Panc1 (cell line): ENCODE measurements around the gene FBXO46. TPM values are rescaled to one million over a fixed set of nuclear protein-coding genes. Genes with fewer than 3 reads are reported as not detected.
A peak's percentile ranks its signal among the peaks of the same experiment; 100 is the strongest.

Experiments
- ATAC-seq: fragments of 200-7000 bp; cut with Tn5 transposase; 2 replicates; pipeline ENCODE4 v1.9.1; 2020; ENCODE audit warnings: mild to moderate bottlenecking, moderate library complexity
- Bru-seq: library from RNA; stranded (reverse); fragments of 400-500 nt; gene quantifications from one replicate; lab custom pipeline; 2021; lab: Mats Ljungman, UMichigan
- BruChase-seq, 2 experiments: library from RNA; stranded (reverse); fragments of 400-500 nt; gene quantifications; one replicate each; lab custom pipeline; 2021; lab: Mats Ljungman, UMichigan
- BruUV-seq: library from RNA; stranded (reverse); fragments of 400-500 nt; replicated peaks from 2 replicates; lab custom pipeline; 2021; lab: Mats Ljungman, UMichigan
- CTCF ChIA-PET: fragments of 300-600 bp; sonication (Branson Sonifier 250); formaldehyde crosslinking; loops from one replicate; lab custom pipeline; 2022; ENCODE audit warnings: antibody characterized with exemption; lab: Charles Lee
- POLR2A ChIA-PET: fragments of 300-600 bp; sonication (Branson Sonifier 250); formaldehyde crosslinking; loops from one replicate; lab custom pipeline; 2022; ENCODE audit warnings: antibody characterized with exemption; lab: Charles Lee
- DNase-seq: peaks from one replicate; pipeline ENCODE4 v3.0.0-alpha.2; 2010; ENCODE audit warnings: low read depth, low spot score
- H3K27ac ChIP-seq: 2 replicates; pipeline ENCODE4 v1.5.1; 2011; ENCODE audit warnings: mild to moderate bottlenecking, low read length, inconsistent platforms
- H3K27me3 ChIP-seq: fragments of 200-500 bp; sonication (Bioruptor generic); 2 replicates; pipeline ENCODE4 v1.6.0; 2014; ENCODE audit warnings: low read length, inconsistent platforms; ENCODE audit not compliant: control insufficient read depth, insufficient read depth
- H3K36me3 ChIP-seq: fragments of 200-500 bp; sonication (Bioruptor generic); 2 replicates; pipeline ENCODE4 v1.5.1; 2014; ENCODE audit warnings: inconsistent platforms, mild to moderate bottlenecking, low read length, moderate library complexity; ENCODE audit not compliant: control insufficient read depth, insufficient read depth
- H3K4me1 ChIP-seq: 2 replicates; pipeline ENCODE4 v1.5.1; 2011; ENCODE audit warnings: inconsistent platforms, mild to moderate bottlenecking, low read length, moderate library complexity; ENCODE audit not compliant: control insufficient read depth, insufficient read depth
- H3K4me3 ChIP-seq, 2 experiments: 2 replicates each; pipeline ENCODE4 v1.5.1; 2011 to 2012; ENCODE audit warnings: low read depth in 2 of 2, low read length in 2 of 2, mild to moderate bottlenecking in 2 of 2, inconsistent platforms in 1 of 2, moderate library complexity in 1 of 2
- H3K9me3 ChIP-seq: fragments of 200-500 bp; sonication (Bioruptor generic); 2 replicates; pipeline ENCODE4 v1.5.1; 2014; ENCODE audit warnings: low read depth, mild to moderate bottlenecking, inconsistent platforms, low read length, moderate library complexity; ENCODE audit not compliant: control insufficient read depth, insufficient read depth
- CTCF ChIP-seq: fragments of 450-650 bp; IDR thresholded peaks from 2 replicates; pipeline ENCODE4 v1.5.1; 2017; ENCODE audit warnings: mild to moderate bottlenecking
- POLR2AphosphoS5 ChIP-seq: IDR thresholded peaks from 2 replicates; pipeline ENCODE4 v1.6.1; 2012; ENCODE audit warnings: mild to moderate bottlenecking, low read depth, low read length, moderate library complexity
- SIN3A ChIP-seq: IDR thresholded peaks from 2 replicates; pipeline ENCODE4 v1.6.1; 2012; ENCODE audit warnings: low read depth, mild to moderate bottlenecking, low read length, moderate library complexity, borderline replicate concordance; ENCODE audit not compliant: insufficient read depth
- TCF7L2 ChIP-seq: IDR thresholded peaks from 2 replicates; pipeline ENCODE4 v1.6.1; 2011; ENCODE audit warnings: mild to moderate bottlenecking, low read depth, low read length, inconsistent platforms
- in situ Hi-C: cut with HindIII; loops from 2 replicates; pipeline ENCODE4 v1.10.0; 2016; ENCODE audit warnings: low sequenced_read_pairs, low pct_unique_long_range_greater_than_20kb
- intact Hi-C: fragments of 100-400 bp; cut with micrococcal nuclease; formaldehyde crosslinking; loops from one replicate; pipeline ENCODE4 v1.10.0; 2022; ENCODE audit not compliant: unreplicated experiment
- long read RNA-seq: library from polyadenylated mRNA; unstranded; transcript quantifications from one replicate; pipeline ENCODE4 v2.0.0, GENCODE V29; 2021; ENCODE audit not compliant: unreplicated experiment
- polyA plus RNA-seq: library from polyadenylated mRNA; unstranded; fragments of >200 nt; gene quantifications from one replicate; pipeline ENCODE4 v1.2.1, GENCODE V29; 2012; ENCODE audit warnings: missing spikeins; ENCODE audit not compliant: insufficient read length
- total RNA-seq: library from RNA; stranded (reverse); gene quantifications from one replicate; pipeline ENCODE4 v1.2.1, GENCODE V29; 2021; ENCODE audit not compliant: unreplicated experiment
- TF ChIP-seq, protein P1 (sequence below), 2 experiments: IDR thresholded peaks; 2 replicates each; pipeline ENCODE4 v1.6.1; 2011 to 2012; ENCODE audit warnings: low read depth in 2 of 2, control low read depth in 1 of 2, low read length in 1 of 2, mild to moderate bottlenecking in 1 of 2, moderate library complexity in 1 of 2; ENCODE audit not compliant: insufficient read depth in 1 of 2

Gene FBXO46
- 25.1 TPM for total RNA-seq
- polyA plus RNA-seq: 11.6 TPM
- percentile 73 among the genes with signal in this experiment for Bru-seq, nascent RNA
- percentile 86 among the genes with signal in this experiment for BruChase-seq, experiment 1, labeled RNA remaining after a 2-hour chase
- percentile 81 among the genes with signal in this experiment for BruChase-seq, experiment 2, labeled RNA remaining after a 6-hour chase
- long read RNA-seq, transcript FBXO46-201 (2 exons, 3,001 nt): major isoform, 5 of 20 reads
- long read RNA-seq, partial matches to known transcripts: 1 of 20 reads
- long read RNA-seq, other reads (novel, unspliced or antisense): 14 of 20 reads

DNA sequence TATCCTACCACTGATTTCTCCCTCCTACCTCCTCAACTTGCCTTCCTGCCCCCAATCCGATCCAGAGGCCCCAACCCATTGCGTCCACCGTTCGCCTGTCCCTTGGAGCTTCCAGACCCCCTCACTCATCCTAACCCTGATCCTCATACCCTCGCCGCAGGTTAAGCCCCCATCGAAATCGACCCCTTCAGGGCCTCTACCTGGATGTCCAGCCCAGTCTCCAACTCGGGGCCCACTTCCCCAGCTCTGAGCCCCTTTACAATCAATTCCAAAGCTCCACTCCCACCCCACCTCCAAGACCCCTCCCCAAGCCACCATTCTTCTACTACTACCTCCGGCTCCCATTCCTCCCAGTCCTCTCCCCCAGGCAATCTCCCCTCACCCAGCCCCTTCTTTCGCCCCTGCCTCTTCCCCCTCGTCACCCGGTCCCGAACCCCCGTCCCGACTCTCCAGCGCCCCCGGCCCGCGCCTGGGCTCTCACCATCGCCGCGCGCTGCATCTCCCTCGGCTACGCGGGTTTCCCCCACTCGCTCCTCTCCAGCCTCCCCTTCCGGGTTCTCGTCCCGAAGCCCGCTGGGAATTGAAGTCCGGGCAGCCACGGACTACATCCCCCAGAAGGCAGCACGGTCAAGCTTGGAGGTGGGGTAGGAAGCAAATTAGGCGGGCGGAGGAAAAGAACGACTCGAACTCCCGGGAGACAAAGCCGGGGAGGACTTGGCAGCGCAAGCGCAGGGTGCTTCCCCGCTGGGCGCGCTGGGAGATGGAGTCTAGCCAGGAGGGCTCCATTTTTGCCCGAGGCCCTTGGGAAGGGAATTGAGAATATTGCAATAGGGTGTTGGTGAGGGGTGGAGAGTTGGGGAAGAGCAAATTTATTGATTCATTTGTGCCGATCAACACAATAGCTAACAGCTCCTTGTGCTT, at the start of gene FBXO46:
TSS of gene FBXO46 (minus strand) at position 529 of the 921 bp plus-strand sequence. CDS start 17,401 bp downstream, outside the sequence.
- Histone ChIP-seq H3K36me3 (peaks cover 2% of the 10 kb centered on the region; the same call in 1 of the 2 replicates), H3K27me3 (no peaks in the 10 kb centered on the region), H3K27ac (peak within 1 kb of the TSS; percentile 85), H3K9me3 (no peaks in the 10 kb centered on the region), H3K4me1 (no peaks in the 10 kb centered on the region), H3K4me3 (peak within 1 kb of the TSS; percentile 76 to 84)
- CTCF ChIA-PET: interaction anchor here (0.5 kb wide), 1 partner anchor 15 kb away, joined by 3 read pairs; no protein-coding TSS in a partner anchor
- in situ Hi-C loops (no loop called here), intact Hi-C loops (no loop called here)
- peak; percentile 99 for ATAC-seq
- POLR2A ChIA-PET: interaction anchor here (0.7 kb wide), 2 partner anchors 38 to 1965 kb away, joined by 3 to 6 read pairs; partner anchors contain the start of gene SIX5
- BruUV-seq: no TSS peak
- TF ChIP-seq CTCF: no peak
- peak; percentile 61; the same call in 1 of the 2 replicates for TF ChIP-seq SIN3A
- no peak for TF ChIP-seq TCF7L2
- TF ChIP-seq, protein P1, sequence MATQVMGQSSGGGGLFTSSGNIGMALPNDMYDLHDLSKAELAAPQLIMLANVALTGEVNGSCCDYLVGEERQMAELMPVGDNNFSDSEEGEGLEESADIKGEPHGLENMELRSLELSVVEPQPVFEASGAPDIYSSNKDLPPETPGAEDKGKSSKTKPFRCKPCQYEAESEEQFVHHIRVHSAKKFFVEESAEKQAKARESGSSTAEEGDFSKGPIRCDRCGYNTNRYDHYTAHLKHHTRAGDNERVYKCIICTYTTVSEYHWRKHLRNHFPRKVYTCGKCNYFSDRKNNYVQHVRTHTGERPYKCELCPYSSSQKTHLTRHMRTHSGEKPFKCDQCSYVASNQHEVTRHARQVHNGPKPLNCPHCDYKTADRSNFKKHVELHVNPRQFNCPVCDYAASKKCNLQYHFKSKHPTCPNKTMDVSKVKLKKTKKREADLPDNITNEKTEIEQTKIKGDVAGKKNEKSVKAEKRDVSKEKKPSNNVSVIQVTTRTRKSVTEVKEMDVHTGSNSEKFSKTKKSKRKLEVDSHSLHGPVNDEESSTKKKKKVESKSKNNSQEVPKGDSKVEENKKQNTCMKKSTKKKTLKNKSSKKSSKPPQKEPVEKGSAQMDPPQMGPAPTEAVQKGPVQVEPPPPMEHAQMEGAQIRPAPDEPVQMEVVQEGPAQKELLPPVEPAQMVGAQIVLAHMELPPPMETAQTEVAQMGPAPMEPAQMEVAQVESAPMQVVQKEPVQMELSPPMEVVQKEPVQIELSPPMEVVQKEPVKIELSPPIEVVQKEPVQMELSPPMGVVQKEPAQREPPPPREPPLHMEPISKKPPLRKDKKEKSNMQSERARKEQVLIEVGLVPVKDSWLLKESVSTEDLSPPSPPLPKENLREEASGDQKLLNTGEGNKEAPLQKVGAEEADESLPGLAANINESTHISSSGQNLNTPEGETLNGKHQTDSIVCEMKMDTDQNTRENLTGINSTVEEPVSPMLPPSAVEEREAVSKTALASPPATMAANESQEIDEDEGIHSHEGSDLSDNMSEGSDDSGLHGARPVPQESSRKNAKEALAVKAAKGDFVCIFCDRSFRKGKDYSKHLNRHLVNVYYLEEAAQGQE (IDR thresholded peaks at IDR 0.05; ENCODE audit: insufficient read depth in 1 of 2, low read depth in 2 of 2, low read length in 1 of 2): no peak
- TF ChIP-seq POLR2AphosphoS5: peak; percentile 69; the same call in 1 of the 2 replicates
- peak; percentile 80 for DNase-seq

GRCh38 chr19:45780146-45780447, 49.4 kb upstream of the FBXO46 start:
- H3K4me3 ChIP-seq: peak overlapping the region; percentile 52 to 62; a peak in 3 of 4 replicates
- no peak for ATAC-seq
- BruUV-seq: no TSS peak
- in situ Hi-C loops: no loop called here
- H3K9me3 ChIP-seq: no peaks in the 10 kb centered on the region
- peak overlapping the region; percentile 67 for H3K27ac ChIP-seq
- no peaks in the 10 kb centered on the region for H3K27me3 ChIP-seq
- H3K36me3 ChIP-seq: no peaks in the 10 kb centered on the region
- peaks cover 25% of the 10 kb centered on the region for H3K4me1 ChIP-seq
- CTCF ChIA-PET: no interaction called here
- no peak for TF ChIP-seq TCF7L2
- TF ChIP-seq, protein P1 (IDR thresholded peaks at IDR 0.05; ENCODE audit: insufficient read depth in 1 of 2, low read depth in 2 of 2, low read length in 1 of 2): no peak
- no peak for TF ChIP-seq POLR2AphosphoS5
- intact Hi-C loops: no loop called here
- POLR2A ChIA-PET: no interaction called here
- DNase-seq: no peak
